HEK293 (cell line): ENCODE data around the gene CEBPG.

Source experiments
- CTCF ChIP-seq: fragments of 450-650 bp; formaldehyde crosslinking; IDR thresholded peaks from 2 replicates; pipeline ENCODE4 v1.5.1; 2016; ENCODE audit warnings: missing biosample characterization, missing genetic modification characterization
- ZBTB21 ChIP-seq: fragments of 450-650 bp; formaldehyde crosslinking; IDR thresholded peaks from 2 replicates; pipeline ENCODE4 v1.5.1; 2017; ENCODE audit warnings: missing biosample characterization, missing genetic modification characterization
- ZBTB49 ChIP-seq: fragments of 450-650 bp; formaldehyde crosslinking; IDR thresholded peaks from 2 replicates; pipeline ENCODE4 v1.5.1; 2016; ENCODE audit warnings: missing biosample characterization, missing genetic modification characterization, low read depth
- ZFP41 ChIP-seq: fragments of 450-650 bp; formaldehyde crosslinking; IDR thresholded peaks from 2 replicates; pipeline ENCODE4 v1.5.1; 2016; ENCODE audit warnings: missing biosample characterization, missing genetic modification characterization, borderline replicate concordance
- ZNF274 ChIP-seq, 2 experiments: fragments of 200-500 bp in 1 of 2; fragments of 450-650 bp in 1 of 2; sonication (Bioruptor generic) in 1 of 2; formaldehyde crosslinking in 1 of 2; IDR thresholded peaks; 2 replicates each; pipeline versions ENCODE4 v1.5.1 to v1.6.1; 2014 to 2016; ENCODE audit warnings: borderline replicate concordance in 1 of 2, inconsistent platforms in 1 of 2, low read length in 1 of 2, missing biosample characterization in 1 of 2, missing genetic modification characterization in 1 of 2
- ZNF558 ChIP-seq: fragments of 450-650 bp; formaldehyde crosslinking; IDR thresholded peaks from 2 replicates; pipeline ENCODE4 v1.5.1; 2016; ENCODE audit warnings: missing biosample characterization, missing genetic modification characterization
- ZNF645 ChIP-seq: fragments of 450-650 bp; formaldehyde crosslinking; IDR thresholded peaks from 2 replicates; pipeline ENCODE4; 2016; ENCODE audit warnings: missing biosample characterization, missing genetic modification characterization
- ZNF843 ChIP-seq: fragments of 450-650 bp; formaldehyde crosslinking; IDR thresholded peaks from 2 replicates; pipeline ENCODE4 v1.5.1; 2016; ENCODE audit warnings: missing biosample characterization, missing genetic modification characterization
- TF ChIP-seq, protein P1 (sequence below): fragments of 450-650 bp; formaldehyde crosslinking; IDR thresholded peaks from 2 replicates; pipeline ENCODE4 v1.5.1; 2016; ENCODE audit warnings: missing biosample characterization, missing genetic modification characterization
- TF ChIP-seq, protein P2 (sequence below): fragments of 450-650 bp; formaldehyde crosslinking; IDR thresholded peaks from 2 replicates; pipeline ENCODE4 v1.5.1; 2017; ENCODE audit warnings: missing biosample characterization, missing genetic modification characterization
- TF ChIP-seq, protein P3 (sequence below): fragments of 450-650 bp; formaldehyde crosslinking; IDR thresholded peaks from 2 replicates; pipeline ENCODE4 v1.5.1; 2017; ENCODE audit warnings: missing biosample characterization, missing genetic modification characterization

DNA sequence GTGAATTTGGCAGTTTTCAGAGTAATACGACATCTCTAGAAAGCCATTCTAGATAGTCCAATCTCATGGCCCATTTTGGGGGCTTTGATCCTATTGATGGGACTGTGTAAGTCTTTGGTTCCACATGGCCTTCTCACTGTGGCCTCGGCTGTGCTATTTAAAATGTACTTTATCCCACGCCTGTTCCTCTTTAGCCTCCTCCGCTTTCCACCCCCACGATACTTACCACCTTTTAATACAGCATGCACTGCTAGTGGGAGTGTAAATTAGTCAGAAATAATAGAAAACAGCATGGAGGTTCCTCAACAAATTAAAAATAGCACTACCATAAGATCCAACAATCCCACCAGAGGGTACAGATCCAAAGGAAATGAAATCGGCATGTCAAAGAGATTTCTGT, 28.3 kb upstream of the CEBPG start:
- TF ChIP-seq ZNF274 (IDR thresholded peaks at IDR 0.05; ENCODE audit: low read length) (no peak), ZNF274 (tag by site-specific recombination; IDR thresholded peaks at IDR 0.05; ENCODE audit: borderline replicate concordance) (no peak), CTCF (tag by site-specific recombination) (no peak), ZNF843 (tag by site-specific recombination) (no peak), ZBTB21 (tag by site-specific recombination) (no peak), ZNF558 (tag by site-specific recombination) (no peak), ZBTB49 (tag by site-specific recombination) (no peak), ZNF645 (tag by site-specific recombination) (no peak), ZFP41 (tag by site-specific recombination) (no peak)
- TF ChIP-seq, protein P1, sequence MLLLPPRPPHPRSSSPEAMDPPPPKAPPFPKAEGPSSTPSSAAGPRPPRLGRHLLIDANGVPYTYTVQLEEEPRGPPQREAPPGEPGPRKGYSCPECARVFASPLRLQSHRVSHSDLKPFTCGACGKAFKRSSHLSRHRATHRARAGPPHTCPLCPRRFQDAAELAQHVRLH = no peak
- TF ChIP-seq, protein P2, sequence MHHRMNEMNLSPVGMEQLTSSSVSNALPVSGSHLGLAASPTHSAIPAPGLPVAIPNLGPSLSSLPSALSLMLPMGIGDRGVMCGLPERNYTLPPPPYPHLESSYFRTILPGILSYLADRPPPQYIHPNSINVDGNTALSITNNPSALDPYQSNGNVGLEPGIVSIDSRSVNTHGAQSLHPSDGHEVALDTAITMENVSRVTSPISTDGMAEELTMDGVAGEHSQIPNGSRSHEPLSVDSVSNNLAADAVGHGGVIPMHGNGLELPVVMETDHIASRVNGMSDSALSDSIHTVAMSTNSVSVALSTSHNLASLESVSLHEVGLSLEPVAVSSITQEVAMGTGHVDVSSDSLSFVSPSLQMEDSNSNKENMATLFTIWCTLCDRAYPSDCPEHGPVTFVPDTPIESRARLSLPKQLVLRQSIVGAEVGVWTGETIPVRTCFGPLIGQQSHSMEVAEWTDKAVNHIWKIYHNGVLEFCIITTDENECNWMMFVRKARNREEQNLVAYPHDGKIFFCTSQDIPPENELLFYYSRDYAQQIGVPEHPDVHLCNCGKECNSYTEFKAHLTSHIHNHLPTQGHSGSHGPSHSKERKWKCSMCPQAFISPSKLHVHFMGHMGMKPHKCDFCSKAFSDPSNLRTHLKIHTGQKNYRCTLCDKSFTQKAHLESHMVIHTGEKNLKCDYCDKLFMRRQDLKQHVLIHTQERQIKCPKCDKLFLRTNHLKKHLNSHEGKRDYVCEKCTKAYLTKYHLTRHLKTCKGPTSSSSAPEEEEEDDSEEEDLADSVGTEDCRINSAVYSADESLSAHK (tag by site-specific recombination) = no peak
- TF ChIP-seq, protein P3, sequence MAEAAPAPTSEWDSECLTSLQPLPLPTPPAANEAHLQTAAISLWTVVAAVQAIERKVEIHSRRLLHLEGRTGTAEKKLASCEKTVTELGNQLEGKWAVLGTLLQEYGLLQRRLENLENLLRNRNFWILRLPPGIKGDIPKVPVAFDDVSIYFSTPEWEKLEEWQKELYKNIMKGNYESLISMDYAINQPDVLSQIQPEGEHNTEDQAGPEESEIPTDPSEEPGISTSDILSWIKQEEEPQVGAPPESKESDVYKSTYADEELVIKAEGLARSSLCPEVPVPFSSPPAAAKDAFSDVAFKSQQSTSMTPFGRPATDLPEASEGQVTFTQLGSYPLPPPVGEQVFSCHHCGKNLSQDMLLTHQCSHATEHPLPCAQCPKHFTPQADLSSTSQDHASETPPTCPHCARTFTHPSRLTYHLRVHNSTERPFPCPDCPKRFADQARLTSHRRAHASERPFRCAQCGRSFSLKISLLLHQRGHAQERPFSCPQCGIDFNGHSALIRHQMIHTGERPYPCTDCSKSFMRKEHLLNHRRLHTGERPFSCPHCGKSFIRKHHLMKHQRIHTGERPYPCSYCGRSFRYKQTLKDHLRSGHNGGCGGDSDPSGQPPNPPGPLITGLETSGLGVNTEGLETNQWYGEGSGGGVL (tag by site-specific recombination) = no peak
